Gastroesophageal sphincter (tissue), 3 donors: Measurements from ENCODE around the gene MEGF11.

Experiments used
- POLR2A ChIP-seq, 2 donors: fragments of 450-650 bp; IDR thresholded peaks; one replicate each; pipeline ENCODE4 v1.6.1; 2017; ENCODE audit warnings: antibody characterized with exemption in 2 of 2, mild to moderate bottlenecking in 2 of 2, moderate library complexity in 1 of 2
- POLR2AphosphoS5 ChIP-seq: sonication (generic); formaldehyde crosslinking; IDR thresholded peaks from one replicate; pipeline ENCODE4 v1.6.1; 2017; ENCODE audit warnings: antibody characterized with exemption
- TF ChIP-seq, protein P1 (sequence below), 4 experiments: fragments of 200-600 bp in 2 of 4; fragments of 450-650 bp in 2 of 4; sonication (generic) in 1 of 4; IDR thresholded peaks; one replicate each; pipeline ENCODE4 v1.5.1; 2017 to 2019; ENCODE audit warnings: antibody characterized with exemption in 4 of 4, mild to moderate bottlenecking in 2 of 4, moderate library complexity in 2 of 4

DNA sequence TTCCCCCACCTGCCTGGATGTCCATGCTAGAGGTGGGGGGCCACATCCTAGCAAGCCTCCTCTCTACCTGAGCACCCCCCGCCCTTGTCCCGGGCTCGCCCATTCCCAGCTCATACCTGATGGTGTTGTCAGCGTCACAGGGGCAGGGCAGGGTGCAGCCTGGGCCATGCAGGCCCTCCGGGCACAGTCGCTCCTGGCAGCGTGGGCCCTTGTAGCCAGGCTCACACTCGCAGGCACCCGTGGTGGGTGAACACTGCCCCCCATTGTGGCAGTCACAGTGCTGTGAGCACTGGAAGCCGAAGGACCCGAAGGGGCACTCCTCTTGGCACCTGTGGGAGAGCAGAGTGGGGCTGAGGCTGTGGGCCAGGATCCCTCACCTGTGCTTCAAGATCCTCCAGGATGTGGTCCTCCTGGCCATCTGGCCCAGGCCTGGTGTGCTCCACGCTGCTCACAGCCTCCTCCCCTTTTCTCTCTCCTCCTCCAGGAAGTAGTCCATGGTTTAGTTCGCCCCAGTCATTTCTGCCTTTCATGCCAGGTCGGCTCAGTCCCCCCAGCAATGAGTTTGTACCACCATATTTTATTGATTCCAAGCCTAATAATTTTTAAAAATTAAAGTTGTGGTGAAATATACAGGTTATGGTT, 288.6 kb downstream of the MEGF11 start:
- TF ChIP-seq POLR2A (IDR thresholded peaks at IDR 0.05) (no peak), POLR2AphosphoS5 (no peak)
- TF ChIP-seq, protein P1, sequence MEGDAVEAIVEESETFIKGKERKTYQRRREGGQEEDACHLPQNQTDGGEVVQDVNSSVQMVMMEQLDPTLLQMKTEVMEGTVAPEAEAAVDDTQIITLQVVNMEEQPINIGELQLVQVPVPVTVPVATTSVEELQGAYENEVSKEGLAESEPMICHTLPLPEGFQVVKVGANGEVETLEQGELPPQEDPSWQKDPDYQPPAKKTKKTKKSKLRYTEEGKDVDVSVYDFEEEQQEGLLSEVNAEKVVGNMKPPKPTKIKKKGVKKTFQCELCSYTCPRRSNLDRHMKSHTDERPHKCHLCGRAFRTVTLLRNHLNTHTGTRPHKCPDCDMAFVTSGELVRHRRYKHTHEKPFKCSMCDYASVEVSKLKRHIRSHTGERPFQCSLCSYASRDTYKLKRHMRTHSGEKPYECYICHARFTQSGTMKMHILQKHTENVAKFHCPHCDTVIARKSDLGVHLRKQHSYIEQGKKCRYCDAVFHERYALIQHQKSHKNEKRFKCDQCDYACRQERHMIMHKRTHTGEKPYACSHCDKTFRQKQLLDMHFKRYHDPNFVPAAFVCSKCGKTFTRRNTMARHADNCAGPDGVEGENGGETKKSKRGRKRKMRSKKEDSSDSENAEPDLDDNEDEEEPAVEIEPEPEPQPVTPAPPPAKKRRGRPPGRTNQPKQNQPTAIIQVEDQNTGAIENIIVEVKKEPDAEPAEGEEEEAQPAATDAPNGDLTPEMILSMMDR (IDR thresholded peaks at IDR 0.05), result no peak
